B cell (primary cell): Measurements from ENCODE around the gene DNAAF1. TPM values are rescaled to one million over a fixed set of nuclear protein-coding genes. Genes with fewer than 3 reads are reported as not detected.

Source experiments
- ATAC-seq: fragments of 200-7000 bp; cut with Tn5 transposase; one replicate; pipeline ENCODE4 v1.10.0; 2021; ENCODE audit warnings: low read depth, mild to moderate bottlenecking, moderate number of reproducible peaks, moderate library complexity
- CTCF ChIA-PET: fragments of 350-600 bp; sonication (Branson Sonifier 250); formaldehyde crosslinking; loops from one replicate; lab custom pipeline; 2021; ENCODE audit warnings: antibody characterized with exemption, inconsistent platforms; lab: Charles Lee
- POLR2A ChIA-PET: fragments of 350-600 bp; sonication (Branson Sonifier 250); formaldehyde crosslinking; loops from one replicate; lab custom pipeline; 2021; ENCODE audit warnings: antibody characterized with exemption; lab: Charles Lee
- DNase-seq: peaks from one replicate; pipeline ENCODE4 v3.0.0; 2013
- H2AFZ ChIP-seq: 2 replicates; pipeline ENCODE4 v1.6.1; 2012; ENCODE audit warnings: mild to moderate bottlenecking, low read depth, low read length; ENCODE audit not compliant: insufficient read depth, poor library complexity, severe bottlenecking
- H3K27ac ChIP-seq, 2 donors: 1 replicate in 1 of 2; 2 replicates in 1 of 2; pipeline ENCODE4 v1.5.1; 2012 to 2013; ENCODE audit warnings: low read length in 2 of 2, mild to moderate bottlenecking in 2 of 2, moderate library complexity in 1 of 2
- H3K27me3 ChIP-seq, 4 experiments: fragments of 200-600 bp in 1 of 4; sonication (generic) in 1 of 4; replicated peaks in 1 of 4; 1 replicate in 2 of 4; 2 replicates in 2 of 4; pipeline versions ENCODE4 v1.6.1 to v1.7.0; 2013 to 2016; ENCODE audit warnings: low read length in 3 of 4, mild to moderate bottlenecking in 2 of 4, mixed read lengths in 1 of 4, moderate library complexity in 1 of 4; ENCODE audit not compliant: insufficient read depth in 4 of 4, control insufficient read depth in 3 of 4; ENCODE audit errors: control extremely low read depth in 1 of 4
- H3K36me3 ChIP-seq, 2 experiments: replicated peaks in 1 of 2; 1 replicate in 1 of 2; 2 replicates in 1 of 2; pipeline versions ENCODE4 v1.6.1 to v1.7.1; 2013; ENCODE audit warnings: low read length in 1 of 2; ENCODE audit not compliant: insufficient read depth in 2 of 2, control insufficient read depth in 1 of 2; ENCODE audit errors: control extremely low read depth in 1 of 2, extremely low read depth in 1 of 2
- H3K4me1 ChIP-seq, 2 donors: fragments of 200-600 bp in 1 of 2; sonication (generic) in 1 of 2; 1 replicate in 1 of 2; 2 replicates in 1 of 2; pipeline versions ENCODE4 v1.5.1 to v1.6.1; 2013 to 2017; ENCODE audit warnings: low read length in 2 of 2; ENCODE audit not compliant: control insufficient read depth in 2 of 2, insufficient read depth in 2 of 2
- H3K4me2 ChIP-seq: replicated peaks from 2 replicates; pipeline ENCODE3; 2012; ENCODE audit warnings: mild to moderate bottlenecking, low read depth, low read length; ENCODE audit not compliant: poor library complexity, severe bottlenecking
- H3K4me3 ChIP-seq, 5 experiments: fragments of 200-600 bp in 1 of 5; sonication (generic) in 1 of 5; 1 replicate in 3 of 5; 2 replicates in 2 of 5; pipeline versions ENCODE4 v1.5.1 to v1.7.0; 2011 to 2016; ENCODE audit warnings: low read length in 4 of 5, mild to moderate bottlenecking in 4 of 5, low read depth in 2 of 5, control low read depth in 1 of 5, moderate library complexity in 1 of 5; ENCODE audit not compliant: insufficient read depth in 1 of 5; ENCODE audit errors: control extremely low read depth in 1 of 5, extremely low read depth in 1 of 5
- H3K79me2 ChIP-seq: fragments of 200-600 bp; sonication (generic); one replicate; pipeline ENCODE4 v1.6.0; 2016; ENCODE audit warnings: low read length; ENCODE audit not compliant: control insufficient read depth, insufficient read depth
- H3K9ac ChIP-seq: fragments of 200-600 bp; sonication (generic); 2 replicates; pipeline ENCODE4 v1.6.1; 2017; ENCODE audit warnings: mild to moderate bottlenecking, low read length, moderate library complexity
- H3K9me3 ChIP-seq, 3 donors: one replicate each; pipeline versions ENCODE4 v1.6.1 to v1.7.1; 2013; ENCODE audit warnings: low read length in 2 of 3; ENCODE audit not compliant: control insufficient read depth in 2 of 3, insufficient read depth in 1 of 3; ENCODE audit errors: control extremely low read depth in 1 of 3
- H4K20me1 ChIP-seq: 2 replicates; pipeline ENCODE4 v1.6.0; 2012; ENCODE audit warnings: mild to moderate bottlenecking, low read length; ENCODE audit not compliant: insufficient read depth, control insufficient read depth, poor library complexity, severe bottlenecking
- H3K27ac Mint-ChIP-seq: one replicate; pipeline ENCODE4 v1.8.0; 2021; ENCODE audit warnings: mixed read lengths
- H3K27me3 Mint-ChIP-seq: one replicate; pipeline ENCODE4 v1.8.0; 2021; ENCODE audit warnings: mixed read lengths
- H3K4me1 Mint-ChIP-seq: one replicate; pipeline ENCODE4 v1.8.0; 2021; ENCODE audit warnings: mixed read lengths
- H3K4me3 Mint-ChIP-seq: one replicate; pipeline ENCODE4 v1.8.0; 2021; ENCODE audit warnings: mixed read lengths
- H3K9me3 Mint-ChIP-seq: one replicate; pipeline ENCODE4 v1.8.0; 2022; ENCODE audit warnings: mixed read lengths; ENCODE audit not compliant: insufficient read depth
- EZH2 ChIP-seq: IDR thresholded peaks from 2 replicates; pipeline ENCODE4 v1.6.1; 2012; ENCODE audit warnings: borderline replicate concordance, low read depth, mild to moderate bottlenecking, moderate library complexity, low read length; ENCODE audit not compliant: insufficient read depth, poor library complexity, severe bottlenecking
- WGBS: methylation state at CpG from one replicate; pipeline ENCODE4 v1.1.5; 2013; ENCODE audit warnings: missing lambda C conversion rate; ENCODE audit not compliant: insufficient coverage; 5-methylcytosine and 5-hydroxymethylcytosine counted together
- intact Hi-C: fragments of 100-400 bp; cut with micrococcal nuclease; formaldehyde crosslinking; loops from one replicate; pipeline ENCODE4 v1.10.0; 2022
- polyA plus RNA-seq: library from polyadenylated mRNA; depleted of rRNA; stranded (reverse); fragments of >200 nt; gene quantifications from 2 replicates; pipeline ENCODE4 v1.2.3, GENCODE V29; 2012
- total RNA-seq, 2 donors: library from RNA; stranded (reverse); fragments of 120-200 nt in 1 of 2; gene quantifications; 1 replicate in 1 of 2; 2 replicates in 1 of 2; pipeline versions ENCODE4 v1.2.3 to v1.2.4, GENCODE V29; 2013 to 2022
- TF ChIP-seq, protein P1 (sequence below): fragments of 200-600 bp; IDR thresholded peaks from one replicate; pipeline ENCODE4 v1.8.0; 2022; ENCODE audit warnings: antibody characterized with exemption, mild to moderate bottlenecking

The DNAAF1 gene
- total and polyA plus RNA-seq, 2 donors (not counting 1 experiment from before 2014, with no cell fraction given): 0.24 to 0.30 TPM

GRCh38 chr16:84103678-84104077 is 41.4 kb upstream of the DNAAF1 start:
- CTCF ChIA-PET: no interaction called here
- 83% methylated on average over 2 of the region's 5 CpGs for WGBS
- H3K27me3 Mint-ChIP-seq: no peaks in the 10 kb centered on the region

DNA sequence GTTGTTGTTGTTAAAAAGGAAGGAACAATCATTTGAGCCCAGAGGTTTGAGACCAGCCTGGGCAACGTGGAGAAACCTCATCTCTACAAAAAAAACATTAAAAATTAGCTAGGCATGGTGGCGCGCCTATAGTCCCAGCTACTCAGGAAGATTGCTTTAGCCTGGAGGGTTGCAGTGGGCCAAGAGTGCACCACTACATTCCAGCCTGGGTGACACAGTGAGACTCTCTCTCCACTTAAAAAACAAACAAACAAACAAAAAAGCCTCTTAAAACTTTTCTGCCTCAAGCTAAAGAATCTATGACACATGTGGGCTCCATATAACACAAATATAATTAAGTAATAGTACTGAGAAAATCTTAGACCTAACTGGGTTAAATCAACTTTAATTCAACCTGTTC is 40.9 kb upstream of the DNAAF1 start:
- Histone ChIP-seq H3K4me1 (no peaks in the 10 kb centered on the region), H3K79me2 (peaks cover 94% of the 10 kb centered on the region), H2AFZ (no peak overlapping the region), H4K20me1 (peaks cover 90% of the 10 kb centered on the region), H3K4me2 (no peak overlapping the region), H3K27me3 (no peaks in the 10 kb centered on the region), H3K36me3 (peaks cover 4 to 29% of the 10 kb centered on the region in 2 experiments), H3K9me3 (no peaks in the 10 kb centered on the region), H3K4me3 (no peak overlapping the region), H3K27ac (no peak overlapping the region), H3K9ac (no peak overlapping the region)
- Mint-ChIP-seq H3K27me3 (no peaks in the 10 kb centered on the region), H3K4me1 (peaks cover 26% of the 10 kb centered on the region), H3K4me3 (no peak overlapping the region), H3K27ac (no peak overlapping the region), H3K9me3 (no peaks in the 10 kb centered on the region)
- ChIA-PET CTCF (interaction anchor here (1.3 to 1.7 kb wide), 2 partner anchors 12 to 19 kb away, joined by 4 read pairs; partner anchors contain the start of gene MBTPS1), POLR2A (no interaction called here)
- 100% methylated on average over 2 of the region's 3 CpGs for WGBS
- ATAC-seq (no peak), DNase-seq (no peak)
- TF ChIP-seq EZH2: no peak
- TF ChIP-seq, protein P1, sequence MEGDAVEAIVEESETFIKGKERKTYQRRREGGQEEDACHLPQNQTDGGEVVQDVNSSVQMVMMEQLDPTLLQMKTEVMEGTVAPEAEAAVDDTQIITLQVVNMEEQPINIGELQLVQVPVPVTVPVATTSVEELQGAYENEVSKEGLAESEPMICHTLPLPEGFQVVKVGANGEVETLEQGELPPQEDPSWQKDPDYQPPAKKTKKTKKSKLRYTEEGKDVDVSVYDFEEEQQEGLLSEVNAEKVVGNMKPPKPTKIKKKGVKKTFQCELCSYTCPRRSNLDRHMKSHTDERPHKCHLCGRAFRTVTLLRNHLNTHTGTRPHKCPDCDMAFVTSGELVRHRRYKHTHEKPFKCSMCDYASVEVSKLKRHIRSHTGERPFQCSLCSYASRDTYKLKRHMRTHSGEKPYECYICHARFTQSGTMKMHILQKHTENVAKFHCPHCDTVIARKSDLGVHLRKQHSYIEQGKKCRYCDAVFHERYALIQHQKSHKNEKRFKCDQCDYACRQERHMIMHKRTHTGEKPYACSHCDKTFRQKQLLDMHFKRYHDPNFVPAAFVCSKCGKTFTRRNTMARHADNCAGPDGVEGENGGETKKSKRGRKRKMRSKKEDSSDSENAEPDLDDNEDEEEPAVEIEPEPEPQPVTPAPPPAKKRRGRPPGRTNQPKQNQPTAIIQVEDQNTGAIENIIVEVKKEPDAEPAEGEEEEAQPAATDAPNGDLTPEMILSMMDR: no peak
- intact Hi-C loops: no loop called here

More at GRCh38 chr16:84103678-84104077, 41.4 kb upstream of the DNAAF1 start:
- peaks cover 94% of the 10 kb centered on the region for H3K79me2 ChIP-seq
- no peaks in the 10 kb centered on the region for H3K9me3 Mint-ChIP-seq
- peaks cover 90% of the 10 kb centered on the region for H4K20me1 ChIP-seq
- no peaks in the 10 kb centered on the region for H3K9me3 ChIP-seq
- no peak overlapping the region for H2AFZ ChIP-seq
- no peak for TF ChIP-seq EZH2
- TF ChIP-seq, protein P1: no peak
- peaks cover 23% of the 10 kb centered on the region for H3K4me1 Mint-ChIP-seq
- DNase-seq (no peak), ATAC-seq (no peak)
- no peak overlapping the region for H3K9ac ChIP-seq
- no peaks in the 10 kb centered on the region for H3K4me1 ChIP-seq
- intact Hi-C loops: no loop called here
- no peak overlapping the region for H3K4me2 ChIP-seq
- H3K4me3 Mint-ChIP-seq: no peak overlapping the region
- POLR2A ChIA-PET: no interaction called here
- no peak overlapping the region for H3K27ac ChIP-seq
- H3K27me3 ChIP-seq: no peaks in the 10 kb centered on the region
- H3K36me3 ChIP-seq: peaks cover 8 to 29% of the 10 kb centered on the region in 2 experiments
- no peak overlapping the region for H3K27ac Mint-ChIP-seq
- no peak overlapping the region for H3K4me3 ChIP-seq
